KBM-7 (cell line): Measurements from ENCODE around the gene AAK1.

ENCODE experiments used
- DNase-seq: peaks from one replicate; pipeline ENCODE4 v3.0.0-alpha.2; 2015
- in situ Hi-C: fragments of 300-500 bp; cut with MboI; formaldehyde crosslinking; loops from 2 replicates; pipeline ENCODE4 v1.14.3; 2020; ENCODE audit warnings: low sequenced_read_pairs, low pct_unique_long_range_greater_than_20kb, mixed read lengths

The AAK1 gene

DNA sequence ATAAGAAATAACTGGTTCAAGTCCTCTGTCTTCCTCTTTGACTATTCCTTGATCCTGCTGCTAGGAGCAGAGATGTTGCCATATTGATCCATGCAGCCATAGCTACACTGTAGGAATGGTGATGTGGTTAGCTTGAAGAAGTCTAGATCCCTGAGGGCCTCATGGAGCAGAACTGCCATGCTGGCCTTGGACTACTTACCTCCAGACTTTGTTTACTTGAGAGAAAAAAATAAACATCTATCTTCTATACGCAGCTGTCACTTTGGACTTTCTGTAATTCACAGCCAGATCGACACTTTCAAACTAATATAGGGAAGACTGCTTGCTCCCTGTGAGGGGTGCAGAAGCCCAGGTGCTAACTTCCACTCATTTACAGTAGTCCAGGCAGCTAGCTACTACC lies 121.8 kb downstream of the AAK1 start:
- in situ Hi-C loops: no loop called here
- DNase-seq: no peak

DNA sequence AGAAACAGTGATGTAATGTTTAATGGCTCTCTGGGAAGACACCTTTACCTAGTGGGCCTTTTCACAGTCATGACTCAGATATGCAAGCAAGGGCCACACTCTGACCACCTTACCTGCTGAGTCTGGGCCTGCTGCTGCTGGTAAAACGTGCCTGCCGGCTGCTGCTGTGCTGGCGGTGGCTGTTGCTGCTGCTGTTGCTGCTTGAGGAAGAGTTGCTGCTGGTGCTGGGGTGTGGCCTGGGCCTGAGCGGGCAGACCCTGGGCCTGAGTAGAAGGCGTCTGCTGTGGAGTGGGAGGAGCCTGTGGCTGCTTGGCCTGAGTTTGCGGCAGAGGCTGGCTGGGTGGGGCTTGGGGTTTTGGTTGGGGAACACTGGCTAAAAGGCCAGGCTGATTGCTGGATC lies 124.7 kb downstream of the AAK1 start:
- no peak for DNase-seq
- in situ Hi-C loops: no loop called here

DNA sequence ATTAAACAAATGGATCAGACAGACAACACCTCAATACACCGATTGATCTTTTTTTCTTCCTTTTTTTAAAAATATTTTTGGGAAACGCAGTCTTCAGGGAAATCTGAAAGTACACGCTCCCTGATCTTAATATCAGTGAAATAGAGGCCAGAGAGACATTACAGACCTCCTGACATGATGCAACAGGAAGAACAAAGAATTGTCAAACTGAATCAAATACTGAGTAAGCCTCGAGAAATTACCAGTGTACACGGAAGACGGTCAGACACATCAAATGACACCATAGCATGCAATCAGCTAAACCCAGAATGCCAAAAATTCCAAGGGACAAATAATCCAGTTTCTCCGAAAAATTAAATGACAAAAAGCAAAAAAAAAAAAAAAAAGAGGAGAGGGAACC lies 126.1 kb downstream of the AAK1 start:
- in situ Hi-C loops: no loop called here
- no peak for DNase-seq

DNA sequence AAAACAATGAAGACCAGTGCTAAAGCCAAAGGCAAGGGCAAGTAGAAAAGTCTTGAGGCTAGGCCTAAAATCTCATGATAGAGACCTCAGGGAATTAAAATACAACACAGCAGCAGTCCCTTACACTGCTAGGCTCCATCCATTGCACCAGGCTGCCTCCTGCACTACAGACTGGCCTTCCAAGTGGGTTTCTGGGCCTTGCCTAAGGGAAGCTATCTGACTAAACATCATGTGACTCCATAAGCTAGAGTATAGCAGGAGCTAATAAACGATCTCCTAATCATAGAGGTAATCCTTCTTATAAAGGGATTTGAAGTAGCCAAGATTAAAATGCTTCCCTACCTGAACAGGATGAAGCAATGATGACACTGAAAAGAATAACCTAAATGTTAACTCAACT lies 128.7 kb downstream of the AAK1 start:
- DNase-seq: no peak
- in situ Hi-C loops: no loop called here

DNA sequence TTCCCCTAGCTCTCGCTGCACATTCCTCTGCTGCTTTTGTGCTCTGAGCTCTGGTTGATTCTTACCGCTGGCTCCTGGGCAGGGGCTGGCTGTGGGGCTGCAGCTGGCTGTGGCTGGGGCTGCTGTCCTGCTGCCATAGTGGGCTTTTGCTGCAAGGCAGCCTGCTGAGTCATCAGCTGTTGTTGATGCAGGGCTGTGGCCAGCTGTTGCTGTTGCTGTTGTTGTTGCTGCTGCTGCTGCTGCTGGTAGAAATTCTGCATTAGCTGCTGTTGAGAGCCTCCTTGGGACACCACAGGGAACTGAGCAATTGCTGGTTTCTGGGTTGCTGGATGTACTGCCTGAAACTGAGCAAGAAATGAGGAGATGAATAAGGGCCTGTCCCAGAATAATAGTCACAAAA lies 129.1 kb downstream of the AAK1 start:
- DNase-seq: no peak
- in situ Hi-C loops: no loop called here

GRCh38 chr2:69512446-69512845 lies 131.1 kb downstream of the AAK1 start:
- in situ Hi-C loops: no loop called here
- no peak for DNase-seq

DNA sequence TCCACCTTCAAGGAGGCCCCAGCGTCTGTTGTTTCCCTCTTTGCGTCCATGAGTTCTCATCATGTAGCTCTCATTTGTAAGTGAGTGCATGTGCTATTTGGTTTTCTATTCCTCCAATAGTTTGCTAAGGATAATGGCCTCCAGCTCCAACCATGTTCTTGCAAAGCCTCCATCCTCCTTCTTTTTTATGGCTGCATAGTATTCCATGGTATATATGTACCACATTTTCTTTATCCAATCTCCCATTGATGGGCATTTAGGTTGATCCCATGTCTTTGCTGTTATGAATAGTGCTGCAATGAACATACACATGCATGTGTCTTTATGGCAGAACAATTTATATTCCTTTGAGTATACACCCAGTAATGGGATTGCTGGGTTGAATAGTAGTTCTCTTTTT lies 133.3 kb downstream of the AAK1 start:
- in situ Hi-C loops: no loop called here
- DNase-seq: no peak

GRCh38 chr2:69509750-69510140 lies 133.8 kb downstream of the AAK1 start:
- DNase-seq: no peak
- in situ Hi-C loops: no loop called here

- no peak for DNase-seq
- in situ Hi-C loops: no loop called here
These were observed 134.4 kb downstream of the AAK1 start for GRCh38 chr2:69509011-69509749.

- in situ Hi-C loops: no loop called here
- no peak for DNase-seq
These were observed 137.8 kb downstream of the AAK1 start for GRCh38 chr2:69505710-69506109.

GRCh38 chr2:69501301-69501700 lies 142.2 kb downstream of the AAK1 start:
- in situ Hi-C loops: no loop called here
- DNase-seq: no peak

DNA sequence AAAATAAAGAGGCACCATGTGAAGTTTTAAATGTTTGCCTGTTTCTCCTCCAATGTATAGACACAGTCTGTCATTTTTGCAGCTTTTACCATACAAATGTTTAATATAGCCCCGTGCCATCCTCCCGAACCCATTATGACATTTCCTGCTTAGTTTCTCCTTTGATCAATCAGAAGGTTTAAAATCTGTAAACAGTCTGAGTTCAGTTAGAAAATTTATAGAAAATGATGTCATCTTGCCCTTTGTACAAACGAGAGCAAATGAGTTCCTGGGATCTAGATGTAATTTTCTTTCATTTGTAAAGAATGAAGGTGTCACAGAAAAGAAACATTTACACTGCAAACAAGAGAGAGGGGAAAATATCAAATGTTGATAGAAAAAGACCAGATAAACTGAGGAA lies 143.6 kb downstream of the AAK1 start:
- no peak for DNase-seq
- in situ Hi-C loops: no loop called here

GRCh38 chr2:69499242-69499641 lies 144.3 kb downstream of the AAK1 start:
- in situ Hi-C loops: no loop called here
- DNase-seq: no peak

- in situ Hi-C loops: no loop called here
- DNase-seq: no peak
These were observed 147.7 kb downstream of the AAK1 start for GRCh38 chr2:69495861-69496260.

DNA sequence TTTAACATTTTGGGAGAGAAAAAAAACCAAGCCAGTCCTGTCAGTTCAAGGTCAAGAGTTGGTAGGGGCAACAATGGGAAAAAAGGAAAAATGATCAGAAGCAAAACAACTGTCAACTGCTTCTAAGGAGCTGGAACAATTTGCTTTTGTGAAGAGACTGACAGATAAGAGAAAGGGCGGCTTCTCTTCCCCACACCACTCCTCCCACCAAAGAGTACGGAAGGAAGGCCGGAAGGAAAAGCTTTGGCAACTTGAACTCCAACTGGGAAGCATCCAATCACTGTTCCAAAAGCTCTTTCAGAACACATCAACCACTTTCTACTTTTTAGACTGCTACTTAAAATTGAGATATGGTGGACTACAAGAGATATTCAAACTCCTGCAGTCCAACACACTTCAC lies 148.5 kb downstream of the AAK1 start:
- DNase-seq: no peak
- in situ Hi-C loops: no loop called here

DNA sequence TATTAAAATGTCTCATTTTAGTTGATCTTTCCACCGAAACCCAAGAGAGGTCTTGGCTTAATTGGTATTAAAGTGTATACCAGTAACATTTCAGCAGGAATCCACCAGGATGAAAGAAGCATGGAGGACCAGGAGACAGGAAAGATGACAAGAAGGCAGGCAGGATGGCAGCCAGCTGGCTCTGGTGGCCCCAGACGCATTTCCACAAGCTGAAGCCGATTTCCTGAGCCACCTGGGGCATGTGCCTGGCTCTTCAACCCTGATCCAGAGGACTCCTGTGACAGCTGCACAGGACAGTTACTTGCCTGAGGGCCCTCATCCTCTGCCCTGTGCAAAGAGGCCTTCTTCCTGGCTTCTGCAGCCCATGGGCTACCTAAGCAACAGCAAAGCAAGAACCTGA lies 149.4 kb downstream of the AAK1 start:
- in situ Hi-C loops: no loop called here
- no peak for DNase-seq

GRCh38 chr2:69493268-69493667 lies 150.3 kb downstream of the AAK1 start:
- DNase-seq: no peak
- in situ Hi-C loops: no loop called here

DNA sequence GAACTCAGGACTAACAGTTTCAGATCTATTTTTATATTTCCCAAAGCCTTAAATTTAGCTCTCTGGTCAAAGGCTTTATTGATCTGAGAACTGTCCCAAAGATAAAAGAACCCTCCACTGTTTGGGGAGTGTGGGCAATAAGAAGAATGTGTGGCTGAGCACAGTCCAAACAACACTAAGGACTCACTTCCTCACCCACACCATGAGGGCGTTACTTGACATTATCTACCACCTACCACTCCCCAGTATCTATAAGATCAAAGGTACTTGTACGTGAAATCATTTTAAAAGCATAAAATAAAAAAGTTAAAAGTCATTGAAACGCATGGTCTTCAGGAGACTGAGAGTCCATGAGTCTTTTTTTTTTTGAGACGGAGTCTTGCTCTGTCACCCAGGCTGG lies 151.7 kb downstream of the AAK1 start:
- in situ Hi-C loops: no loop called here
- DNase-seq: no peak

DNA sequence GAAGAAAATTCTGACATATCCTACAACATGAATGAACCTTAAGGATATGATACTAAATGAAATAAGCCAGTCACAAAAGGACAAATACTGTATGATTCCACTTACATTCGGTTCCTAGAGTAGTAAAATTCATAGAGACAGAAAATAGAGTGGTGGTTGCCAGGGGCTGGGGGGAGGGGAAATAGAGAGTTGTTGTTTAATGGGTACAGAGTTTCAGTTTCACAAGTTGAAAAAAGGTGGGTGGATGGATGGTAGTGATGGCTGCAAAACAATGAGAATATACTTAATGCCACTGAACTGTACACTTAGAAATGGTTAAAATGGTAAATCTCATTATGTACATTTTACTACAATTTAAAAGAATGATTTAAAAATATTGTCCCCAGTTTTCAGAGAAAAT lies 153.1 kb downstream of the AAK1 start:
- in situ Hi-C loops: no loop called here

DNA sequence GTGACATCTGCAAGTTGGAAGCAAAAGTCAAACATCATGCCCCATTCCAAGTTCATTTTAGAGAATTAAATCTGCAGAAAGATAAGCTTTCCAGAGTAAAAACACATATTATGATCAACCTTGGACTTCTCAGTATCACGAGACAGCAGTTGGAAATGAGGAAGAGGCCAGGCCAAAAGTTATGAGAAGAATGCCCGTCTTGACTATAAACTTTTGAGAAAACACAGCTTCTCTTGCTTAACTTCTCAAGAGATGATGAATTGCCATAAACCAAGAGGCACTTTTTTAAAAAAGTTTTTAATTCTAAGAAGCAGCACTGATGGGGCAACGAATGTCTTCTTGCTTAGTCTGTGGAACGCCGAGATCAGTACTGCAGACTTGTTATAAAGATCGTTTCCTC lies 153.7 kb downstream of the AAK1 start:
- in situ Hi-C loops: no loop called here
- no peak for DNase-seq

More for the DNA sequence above, 153.1 kb downstream of the AAK1 start:
- no peak for DNase-seq

DNA sequence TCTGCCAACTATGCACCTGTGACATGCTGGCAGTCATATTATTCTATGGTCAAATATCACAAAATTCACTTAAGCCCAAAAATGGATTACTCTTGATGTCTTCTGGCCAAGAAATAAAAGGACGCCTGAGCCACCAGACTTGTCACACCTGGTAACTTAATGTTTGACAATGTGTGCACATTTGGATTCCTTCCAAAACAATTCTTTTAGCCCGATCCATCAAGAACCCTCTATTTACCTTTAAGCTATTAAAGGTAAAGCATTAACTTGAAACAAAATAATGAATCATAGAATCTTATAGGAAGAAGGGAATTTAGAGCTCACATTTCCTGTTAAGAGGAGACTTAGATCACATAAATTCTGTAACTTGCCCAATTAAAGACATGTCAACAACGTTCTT lies 159.8 kb downstream of the AAK1 start:
- no peak for DNase-seq

GRCh38 chr2:69483024-69483423 lies 160.5 kb downstream of the AAK1 start:
- DNase-seq: no peak
- in situ Hi-C loops: no loop called here

More for the DNA sequence above, 159.8 kb downstream of the AAK1 start:
- in situ Hi-C loops: no loop called here
